Astrocyte (in vitro differentiated cells and primary cell): ENCODE results near the gene SYNGR1. TPM values are rescaled to one million over a fixed set of nuclear protein-coding genes. Genes with fewer than 3 reads are reported as not detected.
"Not testable (repeated sequence)": the region's sequence is repeated elsewhere in the genome, so short reads cannot be mapped to it uniquely, and the experiment has no call there.

Experiments used
- DNase-seq: peaks from one replicate; pipeline ENCODE4 v3.0.0-alpha.2; 2010; ENCODE audit warnings: low read depth
- FAIRE-seq: peaks from 2 replicates; lab custom pipeline; 2011; peaks lifted over from hg19 to GRCh38; lab: Jason Lieb, UNC
- H2AFZ ChIP-seq: 2 replicates; pipeline ENCODE4 v1.6.0; 2012; ENCODE audit warnings: low read depth, low read length, inconsistent platforms
- H3K27ac ChIP-seq: 2 replicates; pipeline ENCODE4 v1.5.1; 2011; ENCODE audit warnings: low read depth, low read length, inconsistent platforms
- H3K27me3 ChIP-seq: 2 replicates; pipeline ENCODE4 v1.6.0; 2011; ENCODE audit warnings: low read length, inconsistent platforms; ENCODE audit not compliant: insufficient read depth
- H3K36me3 ChIP-seq: 2 replicates; pipeline ENCODE4 v1.5.1; 2011; ENCODE audit warnings: low read length, inconsistent platforms; ENCODE audit not compliant: insufficient read depth
- H3K4me1 ChIP-seq: 2 replicates; pipeline ENCODE4 v1.5.1; 2011; ENCODE audit warnings: low read length, inconsistent platforms; ENCODE audit not compliant: insufficient read depth
- H3K4me2 ChIP-seq: 2 replicates; pipeline ENCODE4 v1.6.0; 2012; ENCODE audit warnings: low read length, inconsistent platforms
- H3K4me3 ChIP-seq: 2 replicates; pipeline ENCODE4 v1.5.1; 2011; ENCODE audit warnings: low read depth, mild to moderate bottlenecking, low read length, inconsistent platforms; ENCODE audit not compliant: insufficient read depth
- H3K79me2 ChIP-seq: 2 replicates; pipeline ENCODE4 v1.6.0; 2012; ENCODE audit warnings: mild to moderate bottlenecking, low read length, inconsistent platforms; ENCODE audit not compliant: insufficient read depth
- H3K9ac ChIP-seq: 2 replicates; pipeline ENCODE4 v1.6.0; 2012; ENCODE audit warnings: mild to moderate bottlenecking, low read length, inconsistent platforms
- H3K9me3 ChIP-seq: 2 replicates; pipeline ENCODE4 v1.5.1; 2012; ENCODE audit warnings: low read depth, mild to moderate bottlenecking, low read length, inconsistent platforms; ENCODE audit not compliant: insufficient read depth
- H4K20me1 ChIP-seq: 2 replicates; pipeline ENCODE4 v1.6.0; 2012; ENCODE audit warnings: low read length, inconsistent platforms; ENCODE audit not compliant: insufficient read depth
- H3K27ac Mint-ChIP-seq: one replicate; pipeline ENCODE4 v1.8.0; 2021; ENCODE audit warnings: mild to moderate bottlenecking, mixed read lengths; ENCODE audit not compliant: unreplicated experiment
- H3K27me3 Mint-ChIP-seq: one replicate; pipeline ENCODE4 v1.8.0; 2021; ENCODE audit warnings: low read depth, mixed read lengths; ENCODE audit not compliant: unreplicated experiment
- H3K36me3 Mint-ChIP-seq: one replicate; pipeline ENCODE4 v1.8.0; 2021; ENCODE audit warnings: low read depth, mixed read lengths; ENCODE audit not compliant: unreplicated experiment
- H3K4me1 Mint-ChIP-seq: one replicate; pipeline ENCODE4 v1.8.0; 2021; ENCODE audit warnings: low read depth, mixed read lengths; ENCODE audit not compliant: unreplicated experiment
- H3K4me3 Mint-ChIP-seq: one replicate; pipeline ENCODE4 v1.8.0; 2021; ENCODE audit warnings: mild to moderate bottlenecking, moderate library complexity, mixed read lengths; ENCODE audit not compliant: unreplicated experiment
- H3K9me3 Mint-ChIP-seq: one replicate; pipeline ENCODE4 v1.8.0; 2021; ENCODE audit warnings: mild to moderate bottlenecking, mixed read lengths; ENCODE audit not compliant: unreplicated experiment
- CTCF ChIP-seq: IDR thresholded peaks from 2 replicates; pipeline ENCODE4 v1.5.1; 2011; ENCODE audit warnings: low read depth, mild to moderate bottlenecking, inconsistent platforms, low read length, moderate library complexity; ENCODE audit not compliant: insufficient read depth
- EZH2 ChIP-seq: IDR thresholded peaks from 2 replicates; pipeline ENCODE4 v1.6.1; 2012; ENCODE audit warnings: mild to moderate bottlenecking, low read length, inconsistent platforms; ENCODE audit not compliant: insufficient read depth
- total RNA-seq: library from RNA; stranded (reverse); gene quantifications from 2 replicates; pipeline ENCODE4 v1.2.1, GENCODE V29; 2021

Gene SYNGR1
- total RNA-seq, 1 donor from 2014 or later: 12.0 TPM

- DNase-seq (no peak), FAIRE-seq (no peak)
- Histone ChIP-seq H3K4me1 (no peaks in the 10 kb centered on the region), H3K27me3 (no peaks in the 10 kb centered on the region), H3K4me3 (no peak overlapping the region), H3K9me3 (no peaks in the 10 kb centered on the region), H4K20me1 (no peaks in the 10 kb centered on the region), H3K4me2 (no peak overlapping the region), H3K79me2 (no peaks in the 10 kb centered on the region), H3K27ac (no peak overlapping the region), H2AFZ (no peak overlapping the region), H3K36me3 (no peaks in the 10 kb centered on the region), H3K9ac (no peak overlapping the region)
- H3K9me3 Mint-ChIP-seq: no peaks in the 10 kb centered on the region
- H3K4me1 Mint-ChIP-seq: no peaks in the 10 kb centered on the region
- no peak overlapping the region for H3K27ac Mint-ChIP-seq
- H3K27me3 Mint-ChIP-seq: no peaks in the 10 kb centered on the region
- H3K4me3 Mint-ChIP-seq: no peak overlapping the region
- no peaks in the 10 kb centered on the region for H3K36me3 Mint-ChIP-seq
- TF ChIP-seq EZH2 (no peak), CTCF (no peak)
These were observed 21.6 kb upstream of the SYNGR1 start for GRCh38 chr22:39327995-39328754.

- not testable (repeated sequence) for FAIRE-seq, H3K36me3 Mint-ChIP-seq, H3K4me2 ChIP-seq, H3K9me3 ChIP-seq, H3K27me3 ChIP-seq, H3K9me3 Mint-ChIP-seq, H3K79me2 ChIP-seq, H3K4me1 ChIP-seq, H2AFZ ChIP-seq, H3K4me1 Mint-ChIP-seq, DNase-seq, H3K36me3 ChIP-seq, H3K9ac ChIP-seq, H3K27ac ChIP-seq, H3K27me3 Mint-ChIP-seq, H4K20me1 ChIP-seq, H3K4me3 Mint-ChIP-seq, H3K27ac Mint-ChIP-seq, H3K4me3 ChIP-seq
These were observed 19.2 kb upstream of the SYNGR1 start for GRCh38 chr22:39330553-39330952.

GRCh38 chr22:39332441-39333064, 17.2 kb upstream of the SYNGR1 start:
- Histone ChIP-seq H3K27me3 (no peaks in the 10 kb centered on the region), H4K20me1 (no peaks in the 10 kb centered on the region), H3K4me2 (no peak overlapping the region), H3K27ac (no peak overlapping the region), H3K4me1 (no peaks in the 10 kb centered on the region), H2AFZ (no peak overlapping the region), H3K9ac (no peak overlapping the region), H3K4me3 (no peak overlapping the region), H3K36me3 (no peaks in the 10 kb centered on the region), H3K79me2 (no peaks in the 10 kb centered on the region), H3K9me3 (no peaks in the 10 kb centered on the region)
- Mint-ChIP-seq H3K36me3 (no peaks in the 10 kb centered on the region), H3K27ac (no peak overlapping the region), H3K9me3 (no peaks in the 10 kb centered on the region), H3K4me3 (no peak overlapping the region), H3K4me1 (no peaks in the 10 kb centered on the region), H3K27me3 (no peaks in the 10 kb centered on the region)
- no peak for TF ChIP-seq EZH2
- no peak for TF ChIP-seq CTCF
- DNase-seq: no peak
- no peak for FAIRE-seq
